Body of pancreas (tissue), 4 donors: Measurements from ENCODE around the gene VMAC.

Experiments used
- CTCF ChIP-seq, 7 experiments: fragments of 450-650 bp in 4 of 7; fragments of 200-600 bp in 3 of 7; sonication (generic) in 3 of 7; IDR thresholded peaks; one replicate each; pipeline ENCODE4 v1.5.1; 2016 to 2019; ENCODE audit warnings: antibody characterized with exemption in 7 of 7
- POLR2A ChIP-seq, 3 donors: fragments of 450-650 bp; IDR thresholded peaks; one replicate each; pipeline ENCODE4 v1.6.1; 2016; ENCODE audit warnings: antibody characterized with exemption in 3 of 3, mild to moderate bottlenecking in 2 of 3

GRCh38 chr19:5893907-5894703 is 10.6 kb upstream of the VMAC start:
- TF ChIP-seq CTCF (IDR thresholded peaks at IDR 0.05) (no peak), POLR2A (IDR thresholded peaks at IDR 0.05) (no peak)
